OCI-LY7 (cell line): ENCODE measurements around the gene CFAP77. TPM values are rescaled to one million over a fixed set of nuclear protein-coding genes. Genes with fewer than 3 reads are reported as not detected.

Experiments
- BruUV-seq: library from RNA; stranded (reverse); fragments of 400-500 nt; replicated peaks from 2 replicates; lab custom pipeline; 2021; lab: Mats Ljungman, UMichigan
- CTCF ChIA-PET: fragments of 300-600 bp; sonication (Branson Sonifier 250); formaldehyde crosslinking; loops from one replicate; lab custom pipeline; 2022; ENCODE audit warnings: antibody characterized with exemption; ENCODE audit not compliant: unreplicated experiment; lab: Charles Lee
- POLR2A ChIA-PET: fragments of 300-600 bp; sonication (Branson Sonifier 250); formaldehyde crosslinking; loops from one replicate; lab custom pipeline; 2022; ENCODE audit warnings: antibody characterized with exemption; lab: Charles Lee
- DNase-seq: peaks from one replicate; pipeline ENCODE4 v3.0.0-alpha.2; 2015; ENCODE audit warnings: low spot score
- H2AFZ ChIP-seq: fragments of 200-600 bp; sonication (generic), shearing (Covaris generic); 2 replicates; pipeline ENCODE4 v1.6.1; 2014; ENCODE audit warnings: mild to moderate bottlenecking, antibody characterized with exemption, low read length, moderate library complexity
- H3K27ac ChIP-seq: fragments of 200-600 bp; sonication (generic); 2 replicates; pipeline ENCODE4 v1.5.1; 2014; ENCODE audit warnings: mixed run types, low read depth, mild to moderate bottlenecking, moderate library complexity, low read length, inconsistent platforms; ENCODE audit not compliant: poor library complexity, severe bottlenecking
- H3K36me3 ChIP-seq: fragments of 200-600 bp; sonication (generic); 2 replicates; pipeline ENCODE4 v1.6.1; 2014; ENCODE audit warnings: mild to moderate bottlenecking, antibody characterized with exemption, low read length, moderate library complexity, mixed read lengths; ENCODE audit not compliant: insufficient read depth
- H3K4me1 ChIP-seq: fragments of 200-600 bp; sonication (generic); 2 replicates; pipeline ENCODE4 v1.5.1; 2014; ENCODE audit warnings: mild to moderate bottlenecking, low read length; ENCODE audit not compliant: insufficient read depth, poor library complexity, severe bottlenecking
- H3K4me2 ChIP-seq: fragments of 200-600 bp; sonication (generic); 2 replicates; pipeline ENCODE4 v1.6.1; 2014; ENCODE audit warnings: mild to moderate bottlenecking, low read length
- H3K4me3 ChIP-seq: fragments of 200-600 bp; sonication (generic); 2 replicates; pipeline ENCODE4 v1.5.1; 2014; ENCODE audit warnings: mild to moderate bottlenecking, low read depth, low read length; ENCODE audit not compliant: poor library complexity, severe bottlenecking
- H3K79me2 ChIP-seq: fragments of 200-600 bp; sonication (generic); 2 replicates; pipeline ENCODE4 v1.6.1; 2016; ENCODE audit warnings: low read depth, mild to moderate bottlenecking, low read length, moderate library complexity, mixed read lengths; ENCODE audit not compliant: insufficient read depth
- H3K9me2 ChIP-seq: fragments of 200-600 bp; sonication (generic); 2 replicates; pipeline ENCODE4 v1.6.1; 2016; ENCODE audit warnings: mild to moderate bottlenecking, low read length, mixed read lengths; ENCODE audit not compliant: insufficient read depth
- H3K9me3 ChIP-seq: fragments of 200-600 bp; sonication (generic); 2 replicates; pipeline ENCODE4 v1.6.1; 2014; ENCODE audit warnings: mild to moderate bottlenecking, mixed run types, low read length, mixed read lengths
- H4K20me1 ChIP-seq: fragments of 200-600 bp; sonication (generic); 2 replicates; pipeline ENCODE4 v1.6.1; 2014; ENCODE audit warnings: mild to moderate bottlenecking, antibody characterized with exemption, low read length, moderate library complexity, mixed read lengths; ENCODE audit not compliant: insufficient read depth
- EZH2phosphoT487 ChIP-seq: fragments of 200-600 bp; sonication (generic); IDR thresholded peaks from 2 replicates; pipeline ENCODE4 v1.6.1; 2018; ENCODE audit warnings: low read depth, borderline replicate concordance, mild to moderate bottlenecking, mixed run types, antibody characterized with exemption, low read length, moderate library complexity, mixed read lengths
- intact Hi-C: fragments of 100-400 bp; cut with micrococcal nuclease; formaldehyde crosslinking; loops from one replicate; pipeline ENCODE4 v1.10.0; 2022; ENCODE audit not compliant: unreplicated experiment
- total RNA-seq, 2 experiments: library from RNA; depleted of rRNA in 1 of 2; stranded (reverse); fragments of >200 nt in 1 of 2; shearing (Covaris generic) in 1 of 2; gene quantifications; 2 replicates each; pipeline ENCODE4 v1.2.3, GENCODE V29; 2014 to 2022
- TF ChIP-seq, protein P1 (sequence below): fragments of 200-600 bp; sonication (generic); conservative IDR thresholded peaks from 2 replicates; pipeline ENCODE4 v1.5.1; 2014; ENCODE audit warnings: mild to moderate bottlenecking, antibody characterized with exemption, low read length, moderate library complexity, mixed read lengths

Gene CFAP77
- total RNA-seq, 2 experiments from 2014 or later, result not detected

DNA sequence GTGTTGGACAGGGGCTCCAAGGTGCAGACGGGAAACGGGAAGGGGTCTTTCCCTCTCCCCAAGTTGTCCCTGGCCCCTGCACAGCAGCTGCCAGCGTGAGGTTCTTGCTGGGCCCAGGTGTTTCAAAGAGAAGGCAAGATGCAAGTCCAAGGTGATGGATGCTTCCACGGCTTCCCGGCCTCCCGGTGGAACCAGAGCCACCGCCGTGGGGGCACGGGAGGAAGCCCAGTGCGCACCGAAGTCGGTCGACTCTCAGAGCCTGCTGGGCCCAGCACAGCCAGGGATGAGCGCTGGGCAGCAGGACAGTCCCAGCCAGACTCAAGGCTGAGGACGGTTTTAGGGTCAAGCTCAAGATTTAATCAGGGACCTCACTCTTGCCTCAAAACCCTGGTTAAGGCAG, 147.1 kb downstream of the CFAP77 start:
- no peaks in the 10 kb centered on the region for H3K79me2 ChIP-seq
- POLR2A ChIA-PET, result no interaction called here
- no peak overlapping the region for H3K4me3 ChIP-seq
- H2AFZ ChIP-seq, result no peak overlapping the region
- H3K9me3 ChIP-seq, result no peaks in the 10 kb centered on the region
- DNase-seq, result no peak
- no TSS peak for BruUV-seq
- intact Hi-C loops, result no loop called here
- H4K20me1 ChIP-seq, result no peaks in the 10 kb centered on the region
- H3K9me2 ChIP-seq, result no peaks in the 10 kb centered on the region
- no peaks in the 10 kb centered on the region for H3K4me1 ChIP-seq
- no peaks in the 10 kb centered on the region for H3K36me3 ChIP-seq
- no peak overlapping the region for H3K27ac ChIP-seq
- TF ChIP-seq EZH2phosphoT487, result no peak
- TF ChIP-seq, protein P1, sequence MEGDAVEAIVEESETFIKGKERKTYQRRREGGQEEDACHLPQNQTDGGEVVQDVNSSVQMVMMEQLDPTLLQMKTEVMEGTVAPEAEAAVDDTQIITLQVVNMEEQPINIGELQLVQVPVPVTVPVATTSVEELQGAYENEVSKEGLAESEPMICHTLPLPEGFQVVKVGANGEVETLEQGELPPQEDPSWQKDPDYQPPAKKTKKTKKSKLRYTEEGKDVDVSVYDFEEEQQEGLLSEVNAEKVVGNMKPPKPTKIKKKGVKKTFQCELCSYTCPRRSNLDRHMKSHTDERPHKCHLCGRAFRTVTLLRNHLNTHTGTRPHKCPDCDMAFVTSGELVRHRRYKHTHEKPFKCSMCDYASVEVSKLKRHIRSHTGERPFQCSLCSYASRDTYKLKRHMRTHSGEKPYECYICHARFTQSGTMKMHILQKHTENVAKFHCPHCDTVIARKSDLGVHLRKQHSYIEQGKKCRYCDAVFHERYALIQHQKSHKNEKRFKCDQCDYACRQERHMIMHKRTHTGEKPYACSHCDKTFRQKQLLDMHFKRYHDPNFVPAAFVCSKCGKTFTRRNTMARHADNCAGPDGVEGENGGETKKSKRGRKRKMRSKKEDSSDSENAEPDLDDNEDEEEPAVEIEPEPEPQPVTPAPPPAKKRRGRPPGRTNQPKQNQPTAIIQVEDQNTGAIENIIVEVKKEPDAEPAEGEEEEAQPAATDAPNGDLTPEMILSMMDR, result no peak
- H3K4me2 ChIP-seq, result no peak overlapping the region
- CTCF ChIA-PET, result no interaction called here

DNA sequence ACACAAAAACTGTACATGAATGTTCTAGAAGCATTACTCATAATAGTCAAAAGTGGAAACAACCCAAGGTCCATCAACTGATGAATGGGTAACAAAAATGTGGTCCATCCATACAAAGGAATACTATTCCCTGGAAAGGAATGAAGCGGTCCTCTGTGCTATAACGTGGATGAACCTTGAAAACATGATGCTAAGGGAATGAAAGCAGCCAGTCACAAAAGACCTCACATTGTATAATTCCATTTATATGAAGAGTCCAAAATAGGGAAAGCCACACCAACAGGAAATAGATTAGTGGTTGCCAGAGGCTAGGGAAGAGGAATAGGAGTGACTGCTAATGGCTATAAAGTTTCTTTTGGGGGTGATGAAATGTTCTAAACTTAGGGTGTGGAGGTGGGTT, 149.7 kb downstream of the CFAP77 start:
- no peaks in the 10 kb centered on the region for H3K79me2 ChIP-seq
- no peaks in the 10 kb centered on the region for H3K4me1 ChIP-seq
- BruUV-seq, result no TSS peak
- DNase-seq, result no peak
- H3K4me3 ChIP-seq, result no peak overlapping the region
- H2AFZ ChIP-seq, result no peak overlapping the region
- no peak overlapping the region for H3K4me2 ChIP-seq
- ChIA-PET POLR2A (no interaction called here), CTCF (no interaction called here)
- no peaks in the 10 kb centered on the region for H3K9me2 ChIP-seq
- TF ChIP-seq, protein P1, result no peak
- no peak for TF ChIP-seq EZH2phosphoT487
- H3K9me3 ChIP-seq, result no peaks in the 10 kb centered on the region
- H3K27ac ChIP-seq, result no peak overlapping the region
- intact Hi-C loops, result no loop called here
- no peaks in the 10 kb centered on the region for H3K36me3 ChIP-seq
- no peaks in the 10 kb centered on the region for H4K20me1 ChIP-seq

DNA sequence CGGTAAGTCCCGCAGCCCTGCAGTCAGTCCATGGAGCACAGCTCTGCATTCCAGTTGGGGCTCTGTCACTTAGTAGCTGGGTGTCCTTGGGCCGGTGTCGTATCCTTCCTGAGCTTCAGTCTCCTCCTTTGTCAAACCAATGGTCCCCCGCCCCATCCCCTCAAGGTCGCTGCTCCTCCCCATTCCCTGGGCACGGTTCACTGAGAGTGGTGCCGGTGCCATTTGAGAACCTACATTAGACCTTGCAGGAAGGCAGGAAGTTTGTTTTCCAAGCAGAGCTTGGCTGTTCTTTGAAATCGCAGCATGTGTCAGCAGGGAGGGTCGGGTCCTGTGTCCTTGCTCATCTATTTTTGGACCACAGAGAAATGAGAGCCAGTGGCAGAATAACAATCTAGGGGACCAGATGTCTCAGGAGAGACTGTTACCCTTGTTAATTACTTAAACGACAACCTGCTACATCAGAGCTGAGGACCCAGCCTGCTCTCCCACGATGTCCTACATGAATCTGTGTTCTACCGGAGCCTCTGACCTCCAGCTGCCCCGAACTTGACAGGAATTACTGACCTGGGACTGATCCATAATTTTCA, 150.7 kb downstream of the CFAP77 start:
- Histone ChIP-seq H4K20me1 (no peaks in the 10 kb centered on the region), H3K4me2 (no peak overlapping the region), H2AFZ (no peak overlapping the region), H3K4me1 (no peaks in the 10 kb centered on the region), H3K36me3 (no peaks in the 10 kb centered on the region), H3K27ac (no peak overlapping the region), H3K9me3 (no peaks in the 10 kb centered on the region), H3K4me3 (no peak overlapping the region), H3K79me2 (no peaks in the 10 kb centered on the region), H3K9me2 (no peaks in the 10 kb centered on the region)
- ChIA-PET POLR2A (no interaction called here), CTCF (interaction anchor here (0.5 kb wide), 1 partner anchor 355 kb away, joined by 3 read pairs; no protein-coding TSS in a partner anchor)
- intact Hi-C loops, result no loop called here
- TF ChIP-seq EZH2phosphoT487, result no peak
- TF ChIP-seq, protein P1, result no peak
- DNase-seq, result no peak
- BruUV-seq, result no TSS peak
